ENCODE results near the gene ADAMTSL2.

Gene ADAMTSL2

DNA sequence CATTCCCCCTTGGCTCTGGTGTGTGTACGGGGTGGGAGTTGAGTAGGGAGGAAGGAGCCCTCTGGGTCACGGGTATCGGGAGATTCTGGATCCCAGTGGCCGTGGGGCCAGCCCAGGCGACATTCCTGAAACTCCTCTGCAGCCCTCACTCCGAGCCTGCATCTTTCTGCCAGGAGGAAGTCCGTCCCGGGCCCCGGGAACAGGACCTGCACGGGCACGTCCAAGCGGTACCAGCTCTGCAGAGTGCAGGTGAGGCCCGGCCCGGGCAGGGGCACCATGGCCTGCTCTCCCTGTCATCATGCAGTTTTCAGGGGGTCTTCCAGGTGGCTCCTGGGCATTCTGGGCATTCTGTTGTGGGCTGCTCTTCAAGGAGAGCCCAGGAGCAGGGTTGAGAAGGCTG, 3.7 kb downstream of the ADAMTSL2 start:
- TF ChIP-seq, protein P1, sequence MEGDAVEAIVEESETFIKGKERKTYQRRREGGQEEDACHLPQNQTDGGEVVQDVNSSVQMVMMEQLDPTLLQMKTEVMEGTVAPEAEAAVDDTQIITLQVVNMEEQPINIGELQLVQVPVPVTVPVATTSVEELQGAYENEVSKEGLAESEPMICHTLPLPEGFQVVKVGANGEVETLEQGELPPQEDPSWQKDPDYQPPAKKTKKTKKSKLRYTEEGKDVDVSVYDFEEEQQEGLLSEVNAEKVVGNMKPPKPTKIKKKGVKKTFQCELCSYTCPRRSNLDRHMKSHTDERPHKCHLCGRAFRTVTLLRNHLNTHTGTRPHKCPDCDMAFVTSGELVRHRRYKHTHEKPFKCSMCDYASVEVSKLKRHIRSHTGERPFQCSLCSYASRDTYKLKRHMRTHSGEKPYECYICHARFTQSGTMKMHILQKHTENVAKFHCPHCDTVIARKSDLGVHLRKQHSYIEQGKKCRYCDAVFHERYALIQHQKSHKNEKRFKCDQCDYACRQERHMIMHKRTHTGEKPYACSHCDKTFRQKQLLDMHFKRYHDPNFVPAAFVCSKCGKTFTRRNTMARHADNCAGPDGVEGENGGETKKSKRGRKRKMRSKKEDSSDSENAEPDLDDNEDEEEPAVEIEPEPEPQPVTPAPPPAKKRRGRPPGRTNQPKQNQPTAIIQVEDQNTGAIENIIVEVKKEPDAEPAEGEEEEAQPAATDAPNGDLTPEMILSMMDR (IDR thresholded peaks at IDR 0.05; ENCODE audit: control insufficient read depth, insufficient read depth, low read depth, low read length, missing control alignments): no peak
- DNase-seq (ENCODE audit: low read depth): no peak
- no peak overlapping the region for H3K4me3 ChIP-seq (ENCODE audit: control insufficient read depth, low read depth, low read length)

DNA sequence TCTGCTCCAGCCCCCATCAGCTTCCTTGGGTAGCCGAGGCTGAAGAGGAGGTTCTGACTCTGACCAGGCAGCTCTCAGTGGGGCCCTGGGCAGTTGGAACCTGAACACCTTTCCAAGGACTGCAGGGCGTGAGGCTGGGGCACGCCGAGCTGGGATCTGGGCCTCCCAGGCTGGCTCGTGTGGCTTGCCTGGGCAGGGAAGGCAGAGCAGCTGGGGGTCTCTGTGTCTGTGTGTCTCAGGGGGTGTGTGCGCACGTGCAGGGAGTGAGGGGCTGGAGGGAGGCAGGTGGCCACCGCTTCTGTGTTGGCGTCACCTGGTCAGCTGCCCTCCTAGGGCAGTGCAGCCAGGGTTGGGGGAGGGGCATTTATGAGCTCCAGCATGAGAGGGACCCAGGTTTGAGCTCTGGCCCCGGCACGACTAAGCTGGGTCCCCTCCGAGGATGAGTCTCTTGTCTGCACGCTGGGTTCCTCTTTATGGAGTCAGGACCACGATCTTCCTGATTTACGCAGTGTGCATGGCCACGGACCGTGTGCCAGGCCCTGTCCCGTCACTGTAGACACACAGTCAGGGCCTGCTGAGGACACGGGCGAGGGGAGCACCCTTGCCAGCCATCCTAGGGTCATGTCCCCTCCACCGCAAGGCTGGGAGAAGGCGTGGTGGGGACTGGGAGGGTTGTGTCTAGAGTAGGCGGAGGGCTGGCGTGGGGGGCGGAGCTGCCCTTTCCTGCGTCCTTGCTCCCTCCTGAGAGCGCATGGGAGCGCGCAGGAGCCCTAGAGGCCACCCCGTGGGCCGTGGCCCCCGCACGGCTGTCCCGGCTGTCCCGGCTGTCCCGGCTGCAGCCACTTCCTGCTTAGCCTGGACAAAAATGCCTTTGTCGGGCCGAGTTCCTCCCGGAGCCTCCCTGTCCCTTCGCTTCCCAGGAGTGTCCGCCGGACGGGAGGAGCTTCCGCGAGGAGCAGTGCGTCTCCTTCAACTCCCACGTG, 4.6 kb downstream of the ADAMTSL2 start:
- TF ChIP-seq, protein P1 (IDR thresholded peaks at IDR 0.05; ENCODE audit: control insufficient read depth, insufficient read depth, low read depth, low read length, missing control alignments): no peak
- H3K4me3 ChIP-seq (ENCODE audit: control insufficient read depth, low read depth, low read length): no peak overlapping the region
- no peak for DNase-seq (ENCODE audit: low read depth)

DNA sequence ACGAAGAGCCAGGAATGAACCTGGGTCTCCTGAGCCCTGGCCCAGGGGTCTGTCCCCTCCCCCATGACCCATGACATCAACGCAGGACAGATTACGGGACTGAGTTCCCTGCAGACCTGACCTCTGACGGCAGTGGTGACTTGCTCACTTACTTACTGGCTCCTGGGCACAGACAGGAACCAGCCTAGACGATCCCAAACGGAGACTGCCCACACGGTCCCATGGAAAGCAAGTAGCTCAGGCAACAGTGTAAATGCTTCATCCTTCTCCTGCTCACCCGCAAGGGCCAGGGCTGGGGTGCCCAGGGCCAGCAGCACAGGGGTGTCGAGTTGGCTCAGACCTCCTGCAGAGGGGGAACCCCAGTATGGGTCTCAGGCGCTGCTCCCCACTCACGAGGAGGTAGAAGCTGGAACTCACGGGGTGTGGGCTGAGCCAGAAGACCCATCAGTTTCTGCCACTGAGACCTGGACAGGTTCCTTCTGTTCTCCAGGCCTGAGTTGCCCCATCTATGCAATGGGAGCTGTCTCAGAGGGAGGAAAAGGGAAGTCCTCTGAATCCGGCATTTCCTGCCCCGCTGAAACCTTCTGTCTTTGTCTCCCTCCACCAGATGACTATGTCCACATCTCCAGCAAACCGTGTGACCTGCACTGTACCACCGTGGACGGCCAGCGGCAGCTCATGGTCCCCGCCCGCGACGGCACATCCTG, 5.6 kb downstream of the ADAMTSL2 start:
- H3K4me3 ChIP-seq (ENCODE audit: control insufficient read depth, low read depth, low read length): no peak overlapping the region
- TF ChIP-seq, protein P1 (IDR thresholded peaks at IDR 0.05; ENCODE audit: control insufficient read depth, insufficient read depth, low read depth, low read length, missing control alignments): no peak
- no peak for DNase-seq (ENCODE audit: low read depth)

DNA sequence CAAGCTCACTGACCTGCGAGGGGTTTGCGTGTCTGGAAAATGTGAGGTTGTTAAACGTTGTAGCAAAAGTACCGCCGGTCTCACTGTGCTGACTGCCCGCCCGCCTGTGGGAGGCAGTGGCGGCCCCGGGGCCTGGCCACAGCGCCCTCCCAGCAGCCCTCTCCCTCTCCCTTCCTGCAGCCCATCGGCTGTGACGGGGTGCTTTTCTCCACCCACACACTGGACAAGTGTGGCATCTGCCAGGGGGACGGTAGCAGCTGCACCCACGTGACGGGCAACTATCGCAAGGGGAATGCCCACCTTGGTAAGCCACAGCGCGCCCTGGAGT, 6.2 kb downstream of the ADAMTSL2 start:
- DNase-seq (ENCODE audit: low read depth): no peak
- TF ChIP-seq, protein P1 (IDR thresholded peaks at IDR 0.05; ENCODE audit: control insufficient read depth, insufficient read depth, low read depth, low read length, missing control alignments): no peak
- no peak overlapping the region for H3K4me3 ChIP-seq (ENCODE audit: control insufficient read depth, low read depth, low read length)

DNA sequence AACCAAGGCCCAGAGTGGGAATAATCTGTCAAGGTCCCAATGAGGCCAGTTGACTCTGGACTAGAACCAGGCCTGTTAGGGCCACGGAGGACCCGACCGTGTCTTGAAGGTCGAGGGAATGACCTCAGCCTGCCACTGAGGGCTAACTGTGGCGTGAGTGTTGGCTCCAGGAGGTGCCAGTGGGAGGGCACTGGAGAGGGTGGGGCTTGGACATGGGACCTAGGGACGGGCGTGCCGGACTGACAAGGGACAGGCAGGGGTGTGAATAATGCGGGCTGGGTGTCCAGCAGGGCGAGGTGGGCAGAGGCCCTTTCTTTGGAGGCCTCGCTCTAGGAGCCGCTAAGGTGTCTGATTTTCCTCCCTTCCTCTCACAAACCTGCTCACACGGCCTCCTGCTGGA, 7.5 kb downstream of the ADAMTSL2 start:
- no peak for DNase-seq (ENCODE audit: low read depth)
- TF ChIP-seq, protein P1 (IDR thresholded peaks at IDR 0.05; ENCODE audit: control insufficient read depth, insufficient read depth, low read depth, low read length, missing control alignments): no peak
- no peak overlapping the region for H3K4me3 ChIP-seq (ENCODE audit: control insufficient read depth, low read depth, low read length)

- no peak for DNase-seq (ENCODE audit: low read depth)
- H3K4me3 ChIP-seq (ENCODE audit: control insufficient read depth, low read depth, low read length): no peak overlapping the region
- TF ChIP-seq, protein P1 (IDR thresholded peaks at IDR 0.05; ENCODE audit: control insufficient read depth, insufficient read depth, low read depth, low read length, missing control alignments): no peak
Observed at GRCh38 chr9:133543772-133544467, 9.4 kb downstream of the ADAMTSL2 start.

Data from AG09309 (cell line).